ENCODE measurements around the gene MSX1.

Gene MSX1

GRCh38 chr4:4884611-4885010, 25.1 kb downstream of the MSX1 start:
- Mint-ChIP-seq H3K27me3 (peaks cover 19% of the 10 kb centered on the region), H3K27ac (no peak overlapping the region), H3K4me1 (ENCODE audit: low read depth) (no peaks in the 10 kb centered on the region), H3K9me3 (no peaks in the 10 kb centered on the region), H3K4me3 (no peak overlapping the region), H3K36me3 (ENCODE audit: low read depth) (no peaks in the 10 kb centered on the region)

- H3K9me3 Mint-ChIP-seq = no peaks in the 10 kb centered on the region
Measured at GRCh38 chr4:4887426-4887825, 28.0 kb downstream of the MSX1 start.

GRCh38 chr4:4888695-4889094, 29.2 kb downstream of the MSX1 start:
- Mint-ChIP-seq H3K27me3 (peaks cover 14% of the 10 kb centered on the region), H3K27ac (no peak overlapping the region), H3K36me3 (ENCODE audit: low read depth) (no peaks in the 10 kb centered on the region), H3K4me3 (no peak overlapping the region), H3K4me1 (ENCODE audit: low read depth) (no peaks in the 10 kb centered on the region), H3K9me3 (no peaks in the 10 kb centered on the region)

More at GRCh38 chr4:4887426-4887825, 28.0 kb downstream of the MSX1 start:
- no peak overlapping the region for H3K4me3 Mint-ChIP-seq
- no peaks in the 10 kb centered on the region for H3K4me1 Mint-ChIP-seq (ENCODE audit: low read depth)
- H3K27me3 Mint-ChIP-seq = peaks cover 20% of the 10 kb centered on the region
- no peak overlapping the region for H3K27ac Mint-ChIP-seq
- H3K36me3 Mint-ChIP-seq (ENCODE audit: low read depth) = no peaks in the 10 kb centered on the region

GRCh38 chr4:4889781-4890180, 30.3 kb downstream of the MSX1 start:
- Mint-ChIP-seq H3K9me3 (no peaks in the 10 kb centered on the region), H3K4me1 (ENCODE audit: low read depth) (no peaks in the 10 kb centered on the region), H3K36me3 (ENCODE audit: low read depth) (no peaks in the 10 kb centered on the region), H3K27ac (no peak overlapping the region), H3K4me3 (no peak overlapping the region), H3K27me3 (peaks cover 14% of the 10 kb centered on the region)

- peaks cover 14% of the 10 kb centered on the region for H3K27me3 Mint-ChIP-seq
- no peaks in the 10 kb centered on the region for H3K9me3 Mint-ChIP-seq
- no peak overlapping the region for H3K4me3 Mint-ChIP-seq
- no peaks in the 10 kb centered on the region for H3K4me1 Mint-ChIP-seq (ENCODE audit: low read depth)
- H3K36me3 Mint-ChIP-seq (ENCODE audit: low read depth) = no peaks in the 10 kb centered on the region
- H3K27ac Mint-ChIP-seq = no peak overlapping the region
Measured at GRCh38 chr4:4890574-4891255, 31.2 kb downstream of the MSX1 start.

- H3K27ac Mint-ChIP-seq = no peak overlapping the region
- H3K36me3 Mint-ChIP-seq (ENCODE audit: low read depth) = no peaks in the 10 kb centered on the region
- no peaks in the 10 kb centered on the region for H3K9me3 Mint-ChIP-seq
- H3K27me3 Mint-ChIP-seq = peaks cover 5% of the 10 kb centered on the region
- H3K4me3 Mint-ChIP-seq = no peak overlapping the region
- H3K4me1 Mint-ChIP-seq (ENCODE audit: low read depth) = no peaks in the 10 kb centered on the region
Measured at GRCh38 chr4:4893721-4894120, 34.3 kb downstream of the MSX1 start.

GRCh38 chr4:4899202-4899925, 39.9 kb downstream of the MSX1 start:
- H3K4me3 Mint-ChIP-seq = no peak overlapping the region
- H3K36me3 Mint-ChIP-seq (ENCODE audit: low read depth) = no peaks in the 10 kb centered on the region
- no peaks in the 10 kb centered on the region for H3K4me1 Mint-ChIP-seq (ENCODE audit: low read depth)
- H3K27ac Mint-ChIP-seq = no peak overlapping the region
- no peaks in the 10 kb centered on the region for H3K9me3 Mint-ChIP-seq
- H3K27me3 Mint-ChIP-seq = no peaks in the 10 kb centered on the region

GRCh38 chr4:4901877-4902276, 42.4 kb downstream of the MSX1 start:
- Mint-ChIP-seq H3K36me3 (ENCODE audit: low read depth) (no peaks in the 10 kb centered on the region), H3K4me1 (ENCODE audit: low read depth) (no peaks in the 10 kb centered on the region), H3K4me3 (no peak overlapping the region), H3K9me3 (no peaks in the 10 kb centered on the region), H3K27ac (no peak overlapping the region), H3K27me3 (peaks cover 15% of the 10 kb centered on the region)

- H3K27ac Mint-ChIP-seq = no peak overlapping the region
- H3K4me1 Mint-ChIP-seq (ENCODE audit: low read depth) = no peaks in the 10 kb centered on the region
- H3K27me3 Mint-ChIP-seq = peaks cover 13% of the 10 kb centered on the region
- H3K9me3 Mint-ChIP-seq = no peaks in the 10 kb centered on the region
- no peaks in the 10 kb centered on the region for H3K36me3 Mint-ChIP-seq (ENCODE audit: low read depth)
- no peak overlapping the region for H3K4me3 Mint-ChIP-seq
Measured at GRCh38 chr4:4912155-4912554, 52.7 kb downstream of the MSX1 start.

- Mint-ChIP-seq H3K27me3 (peaks cover 9% of the 10 kb centered on the region), H3K9me3 (peaks cover 3% of the 10 kb centered on the region), H3K4me1 (ENCODE audit: low read depth) (no peaks in the 10 kb centered on the region), H3K27ac (no peak overlapping the region), H3K36me3 (ENCODE audit: low read depth) (no peaks in the 10 kb centered on the region), H3K4me3 (no peak overlapping the region)
Measured at GRCh38 chr4:4913147-4913561, 53.7 kb downstream of the MSX1 start.

Data from stimulated activated naive CD8-positive, alpha-beta T cell treated with anti-CD3 and anti-CD28 coated beads, Interleukin-15, Interleukin-2, amounts not matched to agents 100 ng/mL and 50 ng/mL, for 24 hours (primary cell).